Measurements from ENCODE around the gene BCO1.

The BCO1 gene

DNA sequence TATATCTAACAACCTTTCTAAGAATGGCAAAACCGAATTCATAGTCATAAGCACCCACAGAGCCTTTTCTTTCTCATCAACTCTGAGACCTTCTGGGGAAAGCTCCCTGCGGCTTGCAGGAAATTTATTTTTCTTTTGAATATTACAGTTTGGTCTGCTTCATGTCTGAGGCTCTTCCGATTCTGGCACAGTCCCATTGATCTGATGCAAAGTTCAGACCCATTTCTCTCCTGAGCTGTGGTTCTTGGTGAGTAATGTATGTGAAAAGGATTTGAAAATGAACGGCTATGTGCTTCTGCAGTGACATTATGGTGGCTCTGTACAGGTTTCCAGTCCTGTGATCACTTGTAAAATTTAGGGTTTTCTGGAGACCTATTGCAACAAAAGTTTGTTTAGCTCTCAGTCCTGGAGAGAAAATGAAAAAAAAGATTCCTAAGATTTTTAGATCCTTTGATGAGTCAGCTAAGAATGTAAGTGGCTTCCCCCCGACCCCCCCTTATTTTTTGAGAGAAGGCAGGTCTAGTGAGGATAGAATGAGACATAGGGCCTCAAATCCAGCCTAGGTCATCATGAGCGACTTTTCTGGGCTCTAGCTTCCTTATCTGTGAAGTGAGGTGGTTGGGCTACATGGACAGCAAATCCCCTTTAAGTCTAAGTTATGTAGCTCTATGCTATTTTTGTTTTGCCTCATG lies 80.9 kb downstream of the BCO1 start (continued):
- TF ChIP-seq, protein P1, sequence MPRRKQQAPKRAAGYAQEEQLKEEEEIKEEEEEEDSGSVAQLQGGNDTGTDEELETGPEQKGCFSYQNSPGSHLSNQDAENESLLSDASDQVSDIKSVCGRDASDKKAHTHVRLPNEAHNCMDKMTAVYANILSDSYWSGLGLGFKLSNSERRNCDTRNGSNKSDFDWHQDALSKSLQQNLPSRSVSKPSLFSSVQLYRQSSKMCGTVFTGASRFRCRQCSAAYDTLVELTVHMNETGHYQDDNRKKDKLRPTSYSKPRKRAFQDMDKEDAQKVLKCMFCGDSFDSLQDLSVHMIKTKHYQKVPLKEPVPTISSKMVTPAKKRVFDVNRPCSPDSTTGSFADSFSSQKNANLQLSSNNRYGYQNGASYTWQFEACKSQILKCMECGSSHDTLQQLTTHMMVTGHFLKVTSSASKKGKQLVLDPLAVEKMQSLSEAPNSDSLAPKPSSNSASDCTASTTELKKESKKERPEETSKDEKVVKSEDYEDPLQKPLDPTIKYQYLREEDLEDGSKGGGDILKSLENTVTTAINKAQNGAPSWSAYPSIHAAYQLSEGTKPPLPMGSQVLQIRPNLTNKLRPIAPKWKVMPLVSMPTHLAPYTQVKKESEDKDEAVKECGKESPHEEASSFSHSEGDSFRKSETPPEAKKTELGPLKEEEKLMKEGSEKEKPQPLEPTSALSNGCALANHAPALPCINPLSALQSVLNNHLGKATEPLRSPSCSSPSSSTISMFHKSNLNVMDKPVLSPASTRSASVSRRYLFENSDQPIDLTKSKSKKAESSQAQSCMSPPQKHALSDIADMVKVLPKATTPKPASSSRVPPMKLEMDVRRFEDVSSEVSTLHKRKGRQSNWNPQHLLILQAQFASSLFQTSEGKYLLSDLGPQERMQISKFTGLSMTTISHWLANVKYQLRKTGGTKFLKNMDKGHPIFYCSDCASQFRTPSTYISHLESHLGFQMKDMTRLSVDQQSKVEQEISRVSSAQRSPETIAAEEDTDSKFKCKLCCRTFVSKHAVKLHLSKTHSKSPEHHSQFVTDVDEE (CRISPR knock-in tag; IDR thresholded peaks at IDR 0.05): no peak

DNA sequence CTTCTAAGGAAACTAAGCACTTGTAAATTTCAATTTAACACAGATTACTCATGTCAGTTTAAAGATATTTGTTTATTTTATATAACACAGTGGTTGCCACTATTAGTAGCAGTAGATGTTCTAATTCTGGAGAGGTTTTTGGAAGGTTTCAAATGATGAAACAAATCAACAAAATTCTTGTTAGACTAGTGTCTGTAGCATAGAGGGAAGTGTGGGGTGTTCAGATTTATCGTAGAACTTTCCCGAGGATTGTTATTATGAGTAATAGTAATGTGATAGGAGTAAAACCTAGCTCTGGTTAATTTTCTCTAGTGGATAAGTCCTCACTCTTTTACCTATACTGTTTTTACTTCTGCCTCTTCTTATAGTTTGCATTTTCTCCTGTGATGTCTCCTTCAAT lies 82.5 kb downstream of the BCO1 start:
- ATAC-seq: no peak
- TF ChIP-seq ZNF70 (CRISPR knock-in tag; IDR thresholded peaks at IDR 0.05) (no peak), PPARA (CRISPR knock-in tag; IDR thresholded peaks at IDR 0.05; ENCODE audit: borderline replicate concordance) (no peak), ZNF8 (CRISPR knock-in tag; IDR thresholded peaks at IDR 0.05) (no peak), TOX (CRISPR knock-in tag; IDR thresholded peaks at IDR 0.05; ENCODE audit: borderline replicate concordance) (no peak), ESRRG (CRISPR knock-in tag; IDR thresholded peaks at IDR 0.05) (no peak), ZFP30 (CRISPR knock-in tag; IDR thresholded peaks at IDR 0.05) (no peak), ZNF565 (CRISPR knock-in tag; conservative IDR thresholded peaks at IDR 0.05; ENCODE audit: low read depth) (no peak), CSDC2 (CRISPR knock-in tag; IDR thresholded peaks at IDR 0.05) (no peak), BACH2 (CRISPR knock-in tag; IDR thresholded peaks at IDR 0.05; ENCODE audit: borderline replicate concordance) (no peak)
- TF ChIP-seq, protein P2, sequence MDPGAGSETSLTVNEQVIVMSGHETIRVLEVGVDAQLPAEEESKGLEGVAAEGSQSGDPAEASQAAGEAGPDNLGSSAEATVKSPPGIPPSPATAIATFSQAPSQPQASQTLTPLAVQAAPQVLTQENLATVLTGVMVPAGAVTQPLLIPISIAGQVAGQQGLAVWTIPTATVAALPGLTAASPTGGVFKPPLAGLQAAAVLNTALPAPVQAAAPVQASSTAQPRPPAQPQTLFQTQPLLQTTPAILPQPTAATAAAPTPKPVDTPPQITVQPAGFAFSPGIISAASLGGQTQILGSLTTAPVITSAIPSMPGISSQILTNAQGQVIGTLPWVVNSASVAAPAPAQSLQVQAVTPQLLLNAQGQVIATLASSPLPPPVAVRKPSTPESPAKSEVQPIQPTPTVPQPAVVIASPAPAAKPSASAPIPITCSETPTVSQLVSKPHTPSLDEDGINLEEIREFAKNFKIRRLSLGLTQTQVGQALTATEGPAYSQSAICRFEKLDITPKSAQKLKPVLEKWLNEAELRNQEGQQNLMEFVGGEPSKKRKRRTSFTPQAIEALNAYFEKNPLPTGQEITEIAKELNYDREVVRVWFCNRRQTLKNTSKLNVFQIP (CRISPR knock-in tag; IDR thresholded peaks at IDR 0.05; ENCODE audit: borderline replicate concordance, low read depth): no peak

GRCh38 chr16:81321536-81321935 lies 83.0 kb downstream of the BCO1 start:
- ATAC-seq: no peak
- TF ChIP-seq ISL1 (CRISPR knock-in tag; IDR thresholded peaks at IDR 0.05): no peak
- no peak for TF ChIP-seq RARB (CRISPR knock-in tag; IDR thresholded peaks at IDR 0.05)
- TF ChIP-seq CSDC2 (CRISPR knock-in tag; IDR thresholded peaks at IDR 0.05): no peak
- TF ChIP-seq ZFP30 (CRISPR knock-in tag; IDR thresholded peaks at IDR 0.05): no peak
- no peak for TF ChIP-seq TCF4 (CRISPR knock-in tag; IDR thresholded peaks at IDR 0.05; ENCODE audit: borderline replicate concordance)
- no peak for TF ChIP-seq ZFP3 (CRISPR knock-in tag; IDR thresholded peaks at IDR 0.05)
- no peak for TF ChIP-seq TOX (CRISPR knock-in tag; IDR thresholded peaks at IDR 0.05; ENCODE audit: borderline replicate concordance)
- TF ChIP-seq OSR1 (CRISPR knock-in tag; IDR thresholded peaks at IDR 0.05): no peak
- TF ChIP-seq SNAI2 (CRISPR knock-in tag; IDR thresholded peaks at IDR 0.05): no peak
- TF ChIP-seq ARNTL (CRISPR knock-in tag; IDR thresholded peaks at IDR 0.05; ENCODE audit: borderline replicate concordance, low read depth): no peak
- TF ChIP-seq ZC3H10 (CRISPR knock-in tag; IDR thresholded peaks at IDR 0.05): no peak
- no peak for TF ChIP-seq ZNF8 (CRISPR knock-in tag; IDR thresholded peaks at IDR 0.05)
- TF ChIP-seq, protein P3, sequence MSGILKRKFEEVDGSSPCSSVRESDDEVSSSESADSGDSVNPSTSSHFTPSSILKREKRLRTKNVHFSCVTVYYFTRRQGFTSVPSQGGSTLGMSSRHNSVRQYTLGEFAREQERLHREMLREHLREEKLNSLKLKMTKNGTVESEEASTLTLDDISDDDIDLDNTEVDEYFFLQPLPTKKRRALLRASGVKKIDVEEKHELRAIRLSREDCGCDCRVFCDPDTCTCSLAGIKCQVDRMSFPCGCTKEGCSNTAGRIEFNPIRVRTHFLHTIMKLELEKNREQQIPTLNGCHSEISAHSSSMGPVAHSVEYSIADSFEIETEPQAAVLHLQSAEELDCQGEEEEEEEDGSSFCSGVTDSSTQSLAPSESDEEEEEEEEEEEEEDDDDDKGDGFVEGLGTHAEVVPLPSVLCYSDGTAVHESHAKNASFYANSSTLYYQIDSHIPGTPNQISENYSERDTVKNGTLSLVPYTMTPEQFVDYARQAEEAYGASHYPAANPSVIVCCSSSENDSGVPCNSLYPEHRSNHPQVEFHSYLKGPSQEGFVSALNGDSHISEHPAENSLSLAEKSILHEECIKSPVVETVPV (CRISPR knock-in tag; IDR thresholded peaks at IDR 0.05): no peak
- TF ChIP-seq, protein P4, sequence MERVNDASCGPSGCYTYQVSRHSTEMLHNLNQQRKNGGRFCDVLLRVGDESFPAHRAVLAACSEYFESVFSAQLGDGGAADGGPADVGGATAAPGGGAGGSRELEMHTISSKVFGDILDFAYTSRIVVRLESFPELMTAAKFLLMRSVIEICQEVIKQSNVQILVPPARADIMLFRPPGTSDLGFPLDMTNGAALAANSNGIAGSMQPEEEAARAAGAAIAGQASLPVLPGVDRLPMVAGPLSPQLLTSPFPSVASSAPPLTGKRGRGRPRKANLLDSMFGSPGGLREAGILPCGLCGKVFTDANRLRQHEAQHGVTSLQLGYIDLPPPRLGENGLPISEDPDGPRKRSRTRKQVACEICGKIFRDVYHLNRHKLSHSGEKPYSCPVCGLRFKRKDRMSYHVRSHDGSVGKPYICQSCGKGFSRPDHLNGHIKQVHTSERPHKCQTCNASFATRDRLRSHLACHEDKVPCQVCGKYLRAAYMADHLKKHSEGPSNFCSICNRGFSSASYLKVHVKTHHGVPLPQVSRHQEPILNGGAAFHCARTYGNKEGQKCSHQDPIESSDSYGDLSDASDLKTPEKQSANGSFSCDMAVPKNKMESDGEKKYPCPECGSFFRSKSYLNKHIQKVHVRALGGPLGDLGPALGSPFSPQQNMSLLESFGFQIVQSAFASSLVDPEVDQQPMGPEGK (CRISPR knock-in tag; IDR thresholded peaks at IDR 0.05; ENCODE audit: borderline replicate concordance): no peak
- TF ChIP-seq GLIS3 (CRISPR knock-in tag; IDR thresholded peaks at IDR 0.05): no peak

- no peak for ATAC-seq
- TF ChIP-seq PPARA (CRISPR knock-in tag; IDR thresholded peaks at IDR 0.05; ENCODE audit: borderline replicate concordance) (no peak), CREB5 (CRISPR knock-in tag; IDR thresholded peaks at IDR 0.05; ENCODE audit: low read depth) (no peak), ARNTL (CRISPR knock-in tag; IDR thresholded peaks at IDR 0.05; ENCODE audit: borderline replicate concordance, low read depth) (no peak), TOX (CRISPR knock-in tag; IDR thresholded peaks at IDR 0.05; ENCODE audit: borderline replicate concordance) (no peak), ISL1 (CRISPR knock-in tag; IDR thresholded peaks at IDR 0.05) (no peak), ZNF8 (CRISPR knock-in tag; IDR thresholded peaks at IDR 0.05) (no peak), ESRRG (CRISPR knock-in tag; IDR thresholded peaks at IDR 0.05) (no peak), ZC3H10 (CRISPR knock-in tag; IDR thresholded peaks at IDR 0.05) (no peak)
- TF ChIP-seq, protein P1 (CRISPR knock-in tag; IDR thresholded peaks at IDR 0.05): no peak
These were observed 86.3 kb downstream of the BCO1 start for GRCh38 chr16:81324808-81325207.
